GM12873 (cell line): ENCODE measurements around the gene CIC.

Experiments used
- CTCF ChIP-seq: IDR thresholded peaks from 2 replicates; pipeline ENCODE4 v1.5.1; 2012; ENCODE audit warnings: low read depth, mild to moderate bottlenecking, moderate library complexity, low read length, control low read depth; ENCODE audit not compliant: insufficient read depth; ENCODE audit errors: missing control alignments

The CIC gene

DNA sequence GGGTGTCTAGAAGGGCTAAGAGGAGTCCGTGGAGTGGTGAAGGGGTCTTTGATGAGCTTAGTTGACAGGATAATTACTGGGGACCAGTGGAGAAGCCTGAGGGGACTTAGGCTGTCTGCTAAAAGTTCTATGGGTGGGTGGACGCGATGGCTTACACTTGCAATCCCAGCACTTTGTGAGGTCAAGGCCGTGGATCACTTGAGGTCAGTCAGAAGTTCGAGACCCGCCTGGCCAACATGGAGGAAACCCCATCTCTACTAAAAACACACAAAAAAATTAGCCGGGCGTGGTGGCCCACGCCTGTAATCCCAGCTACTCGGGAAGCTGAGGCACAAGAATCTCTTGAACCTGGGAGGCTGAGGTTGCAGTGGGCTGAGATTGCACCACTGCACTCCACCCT lies 23.8 kb upstream of the CIC start:
- no peak for TF ChIP-seq CTCF

- no peak for TF ChIP-seq CTCF
These were observed 22.7 kb upstream of the CIC start for GRCh38 chr19:42246143-42246921.

DNA sequence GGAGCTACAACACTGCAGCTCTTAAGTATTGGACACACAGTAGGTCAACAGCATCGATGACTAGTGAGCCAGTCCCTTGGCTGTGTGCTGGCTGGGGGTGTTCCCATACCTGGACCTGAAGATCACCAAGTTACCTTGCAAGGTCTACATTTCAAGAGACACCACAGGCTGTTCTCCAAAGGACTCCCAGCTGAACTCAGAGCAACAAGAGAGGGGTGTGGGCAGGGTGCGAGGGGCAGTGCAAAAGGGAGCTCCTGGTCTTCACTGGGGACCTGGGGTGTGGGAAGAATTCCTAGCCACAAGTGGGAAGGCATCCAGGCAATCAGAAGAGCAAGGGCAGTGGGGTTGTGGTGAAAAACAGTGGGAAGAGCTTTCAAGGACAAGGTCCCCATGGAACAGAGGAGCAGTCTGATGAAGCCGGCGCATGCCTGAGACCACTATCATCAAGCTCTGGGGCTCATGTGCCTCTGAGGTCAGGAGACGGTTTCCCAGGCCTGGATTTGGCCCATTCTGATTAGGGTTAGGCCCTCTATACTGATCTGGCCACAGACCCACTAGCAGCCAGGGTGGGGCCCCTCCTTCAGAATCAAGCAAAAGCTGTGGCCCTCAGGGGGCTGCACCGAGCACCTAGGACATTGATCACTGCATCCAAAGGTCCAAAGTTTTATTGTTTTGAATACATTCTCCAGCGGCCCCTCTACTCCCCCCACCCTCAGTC lies 22.0 kb upstream of the CIC start:
- TF ChIP-seq CTCF, result no peak

- TF ChIP-seq CTCF, result no peak
These were observed 21.3 kb upstream of the CIC start for GRCh38 chr19:42247640-42248199.

- TF ChIP-seq CTCF, result no peak
These were observed 20.5 kb upstream of the CIC start for GRCh38 chr19:42248270-42249148.

GRCh38 chr19:42249149-42249750 lies 19.8 kb upstream of the CIC start:
- no peak for TF ChIP-seq CTCF

DNA sequence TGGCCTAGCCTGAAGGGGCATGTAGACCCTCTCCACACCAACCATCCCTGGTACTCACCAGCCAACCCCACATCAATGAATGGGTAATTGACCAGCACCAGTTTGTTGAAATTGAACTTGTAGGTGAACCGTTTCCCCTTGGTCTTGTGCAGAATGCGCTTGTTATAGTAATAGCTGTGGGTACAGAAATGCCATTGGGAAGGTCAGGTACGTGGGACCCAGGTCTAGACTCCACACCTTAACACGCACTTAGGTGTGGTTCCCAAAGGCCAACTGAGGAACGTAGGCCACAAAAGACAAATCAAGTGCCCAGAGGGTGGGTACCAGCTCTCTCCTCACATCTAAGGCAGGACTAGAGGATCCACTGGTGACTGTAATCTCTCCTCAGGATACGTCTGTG lies 19.3 kb upstream of the CIC start:
- TF ChIP-seq CTCF, result no peak
